T-cell (primary cell): ENCODE data around the gene GRIP1. TPM values are rescaled to one million over a fixed set of nuclear protein-coding genes. Genes with fewer than 3 reads are reported as not detected.

Experiments used
- ATAC-seq, 4 experiments: fragments of 200-7000 bp in 3 of 4; fragments of 150-1000 bp in 1 of 4; cut with Tn5 transposase; replicated peaks in 1 of 4; 1 replicate in 3 of 4; 2 replicates in 1 of 4; pipeline ENCODE4 v1.10.0; 2021; ENCODE audit warnings: moderate library complexity in 3 of 4, mild to moderate bottlenecking in 2 of 4, moderate number of reproducible peaks in 1 of 4
- CTCF ChIA-PET, 2 donors: fragments of 300-600 bp; sonication (Branson Sonifier 250); formaldehyde crosslinking; loops; one replicate each; lab custom pipeline; 2022; ENCODE audit warnings: antibody characterized with exemption in 2 of 2; lab: Charles Lee
- POLR2A ChIA-PET, 2 donors: fragments of 300-600 bp; sonication (Branson Sonifier 250); formaldehyde crosslinking; loops; one replicate each; lab custom pipeline; 2022; ENCODE audit warnings: antibody characterized with exemption in 2 of 2; lab: Charles Lee
- DNase-seq, 35 experiments: peaks; one replicate each; pipeline versions ENCODE4 v3.0.0 to v3.0.0-alpha.2; 2013 to 2023
- H3K27ac ChIP-seq: one replicate; pipeline ENCODE4 v1.5.1; 2013; ENCODE audit warnings: low read length
- H3K27me3 ChIP-seq, 2 experiments: replicated peaks in 1 of 2; 1 replicate in 1 of 2; 2 replicates in 1 of 2; pipeline versions ENCODE4 v1.6.1 to v1.7.0; 2013; ENCODE audit warnings: low read length in 1 of 2, mixed read lengths in 1 of 2; ENCODE audit not compliant: control insufficient read depth in 2 of 2, insufficient read depth in 2 of 2; ENCODE audit errors: extremely low read depth in 1 of 2
- H3K36me3 ChIP-seq, 2 donors: 1 replicate in 1 of 2; 2 replicates in 1 of 2; pipeline versions ENCODE4 v1.6.1 to v1.7.0; 2013; ENCODE audit warnings: low read length in 1 of 2; ENCODE audit not compliant: control insufficient read depth in 2 of 2, insufficient read depth in 1 of 2; ENCODE audit errors: extremely low read depth in 1 of 2
- H3K4me1 ChIP-seq, 2 experiments: 1 replicate in 1 of 2; 2 replicates in 1 of 2; pipeline versions ENCODE4 v1.6.1 to v1.7.0; 2013; ENCODE audit warnings: low read length in 2 of 2, mixed read lengths in 1 of 2; ENCODE audit not compliant: insufficient read depth in 2 of 2, control insufficient read depth in 1 of 2; ENCODE audit errors: extremely low read depth in 1 of 2
- H3K4me3 ChIP-seq, 2 donors: 1 replicate in 1 of 2; 2 replicates in 1 of 2; pipeline versions ENCODE4 v1.5.1 to v1.7.0; 2013; ENCODE audit warnings: mild to moderate bottlenecking in 2 of 2, low read length in 1 of 2, moderate library complexity in 1 of 2; ENCODE audit not compliant: control insufficient read depth in 1 of 2; ENCODE audit errors: extremely low read depth in 1 of 2
- H3K9me3 ChIP-seq: 2 replicates; pipeline ENCODE4 v1.7.0; 2013
- H3K27ac Mint-ChIP-seq, 2 donors: one replicate each; pipeline ENCODE4 v1.8.0; 2020 to 2021; ENCODE audit warnings: mild to moderate bottlenecking in 2 of 2, mixed read lengths in 2 of 2
- H3K27me3 Mint-ChIP-seq, 2 donors: one replicate each; pipeline ENCODE4 v1.8.0; 2021 to 2022; ENCODE audit warnings: mixed read lengths in 2 of 2
- H3K36me3 Mint-ChIP-seq: one replicate; pipeline ENCODE4 v1.8.0; 2021; ENCODE audit warnings: mixed read lengths
- H3K4me1 Mint-ChIP-seq, 3 donors: one replicate each; pipeline ENCODE4 v1.8.0; 2020 to 2022; ENCODE audit warnings: mixed read lengths in 3 of 3, mild to moderate bottlenecking in 1 of 3
- H3K4me3 Mint-ChIP-seq, 3 donors: one replicate each; pipeline ENCODE4 v1.8.0; 2020 to 2022; ENCODE audit warnings: mild to moderate bottlenecking in 3 of 3, mixed read lengths in 3 of 3, moderate library complexity in 3 of 3
- H3K9me3 Mint-ChIP-seq, 3 donors: one replicate each; pipeline ENCODE4 v1.8.0; 2020 to 2022; ENCODE audit warnings: mixed read lengths in 3 of 3
- WGBS: methylation state at CpG from one replicate; pipeline ENCODE4 v1.1.5; 2013; ENCODE audit warnings: missing lambda C conversion rate; ENCODE audit not compliant: insufficient coverage; 5-methylcytosine and 5-hydroxymethylcytosine counted together
- total RNA-seq, 35 experiments: library from RNA in 6 of 35; stranded (reverse) in 6 of 35; fragments of 120-200 nt in 1 of 35; gene quantifications; one replicate each; pipeline versions ENCODE4 v1.2.1 to v1.2.4 and lab custom pipeline; 2013 to 2026

GRIP1 gene
- total RNA-seq, 5 donors from 2014 or later (not counting 1 experiment from before 2014, with no cell fraction given), result 3.0 to 7.3 (median 3.6) TPM

DNA sequence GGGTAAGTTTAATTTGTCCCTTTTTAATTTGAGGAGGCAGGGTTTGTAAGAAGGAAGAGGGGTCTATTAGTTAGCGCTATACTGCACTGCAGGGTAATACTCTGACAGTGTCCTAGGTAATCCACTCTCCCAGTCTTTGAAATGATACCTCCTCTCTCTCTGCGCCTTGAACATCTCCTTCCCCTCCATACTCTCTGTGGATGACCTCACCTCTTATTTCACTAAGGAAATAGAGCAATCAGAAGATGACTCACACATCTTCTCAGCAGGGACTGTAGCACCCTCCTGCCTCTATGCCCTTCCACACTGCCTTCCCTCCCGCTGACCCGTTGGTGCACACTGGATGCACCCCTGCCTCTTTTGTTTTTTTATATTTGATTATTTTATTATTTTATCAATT lies 94.2 kb downstream of the GRIP1 start:
- no peaks in the 10 kb centered on the region for H3K27me3 ChIP-seq
- H3K36me3 ChIP-seq, result no peaks in the 10 kb centered on the region
- H3K4me3 ChIP-seq, result no peak overlapping the region
- CTCF ChIA-PET, result no interaction called here
- Mint-ChIP-seq H3K4me3 (no peak overlapping the region), H3K27me3 (no peaks in the 10 kb centered on the region), H3K27ac (no peak overlapping the region), H3K9me3 (no peaks in the 10 kb centered on the region), H3K36me3 (no peaks in the 10 kb centered on the region), H3K4me1 (no peaks in the 10 kb centered on the region)
- no peak for DNase-seq
- ATAC-seq, result no peak
- 80% methylated on average over 1 of the region's 4 CpGs for WGBS
- POLR2A ChIA-PET, result no interaction called here
- H3K27ac ChIP-seq, result no peak overlapping the region
- H3K9me3 ChIP-seq, result no peaks in the 10 kb centered on the region
- H3K4me1 ChIP-seq, result no peaks in the 10 kb centered on the region

DNA sequence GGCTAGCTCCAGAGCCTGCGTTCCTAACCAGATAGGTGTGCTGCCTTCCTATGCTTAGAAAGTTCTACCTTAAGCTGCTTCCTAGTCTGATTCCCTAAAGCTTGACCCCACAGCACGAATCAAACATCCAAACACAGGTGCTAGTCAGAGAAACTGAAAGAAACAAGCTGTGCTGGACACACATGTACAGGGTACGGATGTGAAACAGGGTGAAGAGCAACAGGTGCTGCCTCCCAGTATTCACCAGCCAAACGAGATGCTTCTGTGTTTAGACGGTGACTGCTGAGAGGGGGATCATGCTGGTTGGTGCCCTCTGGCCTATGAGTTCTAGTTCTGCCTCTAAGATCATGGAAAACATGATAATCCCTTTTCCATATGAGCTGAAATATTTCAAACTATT lies 105.3 kb downstream of the GRIP1 start:
- Mint-ChIP-seq H3K36me3 (peaks cover 7% of the 10 kb centered on the region), H3K9me3 (peaks cover 0 to under 1% (median 0%) of the 10 kb centered on the region in 3 donors), H3K27me3 (peaks cover under 1 to 2% of the 10 kb centered on the region in 2 donors), H3K4me3 (no peak overlapping the region), H3K4me1 (no peaks in the 10 kb centered on the region), H3K27ac (no peak overlapping the region)
- Histone ChIP-seq H3K9me3 (no peaks in the 10 kb centered on the region), H3K4me3 (no peak overlapping the region), H3K36me3 (no peaks in the 10 kb centered on the region), H3K27ac (no peak overlapping the region), H3K27me3 (peaks cover 0 to 3% of the 10 kb centered on the region in 2 experiments), H3K4me1 (no peaks in the 10 kb centered on the region)
- ChIA-PET CTCF (no interaction called here), POLR2A (no interaction called here)
- no peak for DNase-seq
- ATAC-seq, result no peak
- 92% methylated on average over 2 of the region's 5 CpGs for WGBS

DNA sequence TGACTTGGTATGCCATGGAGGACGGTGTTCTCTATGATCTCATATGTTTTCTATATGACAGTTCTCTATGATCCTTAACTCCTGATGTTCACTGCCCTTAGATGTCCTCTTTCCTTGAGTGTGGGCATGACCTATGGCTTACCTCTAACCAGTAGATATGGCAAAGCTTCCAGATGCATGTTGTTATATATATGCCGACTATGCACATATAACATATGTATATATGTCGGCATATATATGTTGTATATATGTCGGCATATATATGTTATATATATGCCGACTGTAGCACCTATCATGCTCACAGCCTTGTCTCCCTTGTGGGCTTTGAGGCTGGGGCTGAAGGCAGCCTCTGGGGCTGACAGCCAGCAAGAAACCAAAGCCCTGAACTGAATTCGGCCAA lies 106.0 kb downstream of the GRIP1 start:
- H3K9me3 Mint-ChIP-seq, result peaks cover 0 to 6% (median 0%) of the 10 kb centered on the region in 3 donors
- WGBS, result 100% methylated on average over 1 of the region's 6 CpGs
- H3K4me1 Mint-ChIP-seq, result no peaks in the 10 kb centered on the region
- H3K27ac Mint-ChIP-seq, result no peak overlapping the region
- ATAC-seq (no peak), DNase-seq (no peak)
- ChIA-PET CTCF (no interaction called here), POLR2A (no interaction called here)
- H3K27ac ChIP-seq, result no peak overlapping the region
- no peak overlapping the region for H3K4me3 ChIP-seq
- no peak overlapping the region for H3K4me3 Mint-ChIP-seq
- no peaks in the 10 kb centered on the region for H3K9me3 ChIP-seq
- H3K36me3 ChIP-seq, result no peaks in the 10 kb centered on the region
- H3K27me3 Mint-ChIP-seq, result peaks cover 2 to 5% of the 10 kb centered on the region in 2 donors
- no peaks in the 10 kb centered on the region for H3K4me1 ChIP-seq
- peaks cover 0 to 3% of the 10 kb centered on the region in 2 experiments for H3K27me3 ChIP-seq
- peaks cover 7% of the 10 kb centered on the region for H3K36me3 Mint-ChIP-seq

DNA sequence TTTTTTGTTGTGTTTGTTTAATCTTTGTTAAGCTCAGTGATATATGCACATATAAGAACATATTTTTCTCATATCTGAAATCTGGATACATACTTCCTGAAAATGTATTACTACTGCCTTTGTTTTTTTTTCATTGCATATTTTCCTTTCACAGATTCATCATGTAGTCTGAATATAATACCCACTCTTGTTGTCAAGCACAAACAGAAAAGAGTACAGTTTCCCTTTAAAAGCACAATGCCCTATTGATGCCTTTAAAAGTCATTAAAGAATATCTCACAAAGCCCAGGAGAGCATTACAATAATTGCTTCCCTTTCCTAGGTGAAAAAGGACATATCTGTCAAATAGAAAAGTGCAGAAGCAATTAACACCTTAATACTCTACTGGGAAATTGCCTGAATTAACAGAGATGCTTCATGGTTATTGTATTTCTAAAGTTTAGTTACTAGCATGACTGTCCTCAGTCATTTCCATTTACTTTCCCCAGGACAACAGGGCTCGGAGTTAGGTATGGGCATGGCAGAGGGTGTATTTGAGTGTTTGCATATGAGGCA lies 107.4 kb downstream of the GRIP1 start:
- no peaks in the 10 kb centered on the region for H3K36me3 ChIP-seq
- H3K27ac ChIP-seq, result no peak overlapping the region
- no peak overlapping the region for H3K4me3 ChIP-seq
- no peak overlapping the region for H3K4me3 Mint-ChIP-seq
- peaks cover 0 to 9% (median 0%) of the 10 kb centered on the region in 3 donors for H3K9me3 Mint-ChIP-seq
- H3K27me3 Mint-ChIP-seq, result peaks cover 2 to 9% of the 10 kb centered on the region in 2 donors
- no peaks in the 10 kb centered on the region for H3K4me1 ChIP-seq
- no peak for DNase-seq
- no peaks in the 10 kb centered on the region for H3K9me3 ChIP-seq
- H3K27ac Mint-ChIP-seq, result no peak overlapping the region
- no peak for ATAC-seq
- ChIA-PET CTCF (interaction anchor here in 1 of 2 donors (0.6 kb wide), 1 partner anchor 136 kb away, joined by 5 read pairs; no protein-coding TSS in a partner anchor), POLR2A (no interaction called here)
- H3K27me3 ChIP-seq, result peaks cover 0 to 3% of the 10 kb centered on the region in 2 experiments
- WGBS, result no CpG with 5 or more reads among the region's 1 CpG
- H3K4me1 Mint-ChIP-seq, result no peaks in the 10 kb centered on the region
- peaks cover 7% of the 10 kb centered on the region for H3K36me3 Mint-ChIP-seq

DNA sequence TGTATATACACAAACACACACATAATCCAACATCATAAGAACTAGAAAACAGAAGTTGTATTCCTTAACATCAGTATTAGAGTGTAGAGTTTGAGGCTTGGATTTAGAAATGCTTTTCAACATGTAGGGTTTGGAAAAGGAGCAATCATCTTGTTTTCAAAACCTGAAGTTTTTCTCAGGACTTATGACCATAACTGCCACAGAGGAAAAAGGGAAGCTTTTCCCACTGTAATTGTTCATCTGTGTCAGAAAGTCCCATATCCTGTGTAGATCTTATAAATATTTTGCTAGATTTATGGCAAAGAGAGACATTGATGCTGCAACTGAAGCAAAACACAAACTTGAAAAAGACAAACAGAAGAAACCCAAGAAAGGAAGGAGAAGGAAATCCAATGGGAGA lies 115.7 kb downstream of the GRIP1 start:
- H3K36me3 Mint-ChIP-seq, result no peaks in the 10 kb centered on the region
- no peaks in the 10 kb centered on the region for H3K4me1 Mint-ChIP-seq
- H3K27ac Mint-ChIP-seq, result no peak overlapping the region
- H3K9me3 Mint-ChIP-seq, result peaks cover 12 to 43% (median 20%) of the 10 kb centered on the region in 3 donors
- DNase-seq (no peak), ATAC-seq (no peak)
- no peaks in the 10 kb centered on the region for H3K4me1 ChIP-seq
- H3K27me3 Mint-ChIP-seq, result peaks cover 0 to 5% of the 10 kb centered on the region in 2 donors
- no peak overlapping the region for H3K4me3 ChIP-seq
- H3K9me3 ChIP-seq, result no peaks in the 10 kb centered on the region
- no peaks in the 10 kb centered on the region for H3K36me3 ChIP-seq
- H3K27ac ChIP-seq, result no peak overlapping the region
- no peaks in the 10 kb centered on the region for H3K27me3 ChIP-seq
- ChIA-PET CTCF (no interaction called here), POLR2A (no interaction called here)
- H3K4me3 Mint-ChIP-seq, result no peak overlapping the region

DNA sequence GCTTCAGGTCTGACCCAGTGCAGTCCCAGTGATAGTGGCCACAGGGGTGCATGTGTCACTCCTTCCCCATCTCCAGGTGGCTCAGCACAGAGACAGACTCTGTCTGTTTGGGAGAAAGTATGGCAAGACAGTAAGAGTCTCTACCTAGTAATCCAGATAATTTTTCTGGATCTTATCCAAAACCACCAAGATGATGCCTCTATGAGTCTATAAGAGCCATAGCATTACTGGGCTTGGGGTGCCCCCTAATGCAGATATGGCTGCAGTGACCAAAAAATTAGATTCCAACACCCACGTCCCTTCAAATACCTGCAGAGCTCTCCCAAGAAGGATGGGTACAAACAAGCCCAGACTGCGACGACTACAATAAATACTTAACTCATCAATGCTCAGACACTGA lies 123.8 kb downstream of the GRIP1 start:
- Mint-ChIP-seq H3K9me3 (peaks cover 4 to 17% (median 7%) of the 10 kb centered on the region in 3 donors), H3K4me3 (no peak overlapping the region), H3K4me1 (no peaks in the 10 kb centered on the region), H3K36me3 (no peaks in the 10 kb centered on the region), H3K27ac (no peak overlapping the region), H3K27me3 (peaks cover 0 to 4% of the 10 kb centered on the region in 2 donors)
- Histone ChIP-seq H3K27ac (no peak overlapping the region), H3K4me3 (no peak overlapping the region), H3K9me3 (no peaks in the 10 kb centered on the region), H3K4me1 (no peaks in the 10 kb centered on the region), H3K36me3 (no peaks in the 10 kb centered on the region), H3K27me3 (peaks cover 0 to 13% of the 10 kb centered on the region in 2 experiments)
- ATAC-seq (no peak), DNase-seq (no peak)
- 79% methylated on average over 3 of the region's 3 CpGs for WGBS
- ChIA-PET CTCF (no interaction called here), POLR2A (no interaction called here)

DNA sequence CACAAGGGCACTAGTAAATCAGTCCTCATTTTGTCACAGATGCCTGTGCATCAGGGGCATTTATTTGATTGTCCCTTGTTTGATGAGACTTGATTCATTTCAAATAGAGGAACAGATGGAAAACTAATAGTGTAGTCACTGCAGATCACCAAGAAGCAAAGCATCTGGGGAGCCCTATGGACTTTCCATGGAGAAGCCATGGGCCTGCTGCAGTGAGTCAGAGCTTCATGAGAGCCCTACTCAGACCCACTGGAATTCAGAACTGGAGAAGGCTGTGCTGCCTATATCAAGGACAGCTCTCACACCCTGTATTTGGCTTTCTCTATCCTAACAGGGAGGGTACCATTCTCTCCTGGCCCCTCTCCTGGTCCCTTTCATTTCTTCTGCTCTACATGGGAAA lies 126.2 kb downstream of the GRIP1 start:
- CTCF ChIA-PET, result no interaction called here

More for the DNA sequence above, 126.2 kb downstream of the GRIP1 start:
- Histone ChIP-seq H3K4me1 (no peaks in the 10 kb centered on the region), H3K9me3 (no peaks in the 10 kb centered on the region), H3K4me3 (no peak overlapping the region), H3K36me3 (no peaks in the 10 kb centered on the region), H3K27ac (no peak overlapping the region), H3K27me3 (peaks cover 0 to 13% of the 10 kb centered on the region in 2 experiments)
- no peak for ATAC-seq
- no peak overlapping the region for H3K4me3 Mint-ChIP-seq
- H3K9me3 Mint-ChIP-seq, result no peaks in the 10 kb centered on the region
- POLR2A ChIA-PET, result no interaction called here
- peaks cover 0 to 1% (median 0%) of the 10 kb centered on the region in 3 donors for H3K4me1 Mint-ChIP-seq
- no peak overlapping the region for H3K27ac Mint-ChIP-seq
- H3K27me3 Mint-ChIP-seq, result peaks cover 0 to 4% of the 10 kb centered on the region in 2 donors
- no peaks in the 10 kb centered on the region for H3K36me3 Mint-ChIP-seq
- no peak for DNase-seq
